Gastroesophageal sphincter (tissue), 2 donors: ENCODE results near the gene PDK1.

Source experiments
- EP300 ChIP-seq: sonication (generic); formaldehyde crosslinking; IDR thresholded peaks from one replicate; pipeline ENCODE4 v1.6.1; 2017; ENCODE audit warnings: antibody characterized with exemption, mild to moderate bottlenecking
- POLR2A ChIP-seq, 2 donors: fragments of 450-650 bp; IDR thresholded peaks; one replicate each; pipeline ENCODE4 v1.6.1; 2017; ENCODE audit warnings: antibody characterized with exemption in 2 of 2, mild to moderate bottlenecking in 2 of 2, moderate library complexity in 1 of 2

DNA sequence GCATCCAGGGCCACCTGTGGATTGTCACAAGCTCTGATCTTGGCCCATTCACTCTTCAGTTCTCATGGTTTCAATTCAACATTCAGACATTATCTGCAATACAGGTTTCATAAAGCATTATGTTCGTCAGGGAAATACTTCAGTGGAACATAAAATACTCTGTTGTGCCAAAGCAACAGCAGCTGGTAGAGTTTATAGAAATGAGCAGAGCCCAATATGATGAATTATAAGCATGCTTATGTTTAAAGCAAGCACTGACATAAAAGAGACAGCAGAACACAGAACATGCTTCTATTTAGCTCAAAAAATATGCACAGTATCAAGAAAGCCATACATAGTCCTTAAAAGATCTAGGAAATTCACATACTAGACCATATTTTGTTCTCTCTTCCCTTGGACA, 71.3 kb downstream of the PDK1 start:
- TF ChIP-seq EP300 (no peak), POLR2A (IDR thresholded peaks at IDR 0.05) (no peak)
